ENCODE data around the gene CNBD2. TPM values are rescaled to one million over a fixed set of nuclear protein-coding genes. Genes with fewer than 3 reads are reported as not detected.
"Not testable (repeated sequence)": the region's sequence is repeated elsewhere in the genome, so short reads cannot be mapped to it uniquely, and the experiment has no call there.

Gene CNBD2
- polyA plus RNA-seq, 4 donors = 0.46 to 1.8 (median 0.70) TPM

DNA sequence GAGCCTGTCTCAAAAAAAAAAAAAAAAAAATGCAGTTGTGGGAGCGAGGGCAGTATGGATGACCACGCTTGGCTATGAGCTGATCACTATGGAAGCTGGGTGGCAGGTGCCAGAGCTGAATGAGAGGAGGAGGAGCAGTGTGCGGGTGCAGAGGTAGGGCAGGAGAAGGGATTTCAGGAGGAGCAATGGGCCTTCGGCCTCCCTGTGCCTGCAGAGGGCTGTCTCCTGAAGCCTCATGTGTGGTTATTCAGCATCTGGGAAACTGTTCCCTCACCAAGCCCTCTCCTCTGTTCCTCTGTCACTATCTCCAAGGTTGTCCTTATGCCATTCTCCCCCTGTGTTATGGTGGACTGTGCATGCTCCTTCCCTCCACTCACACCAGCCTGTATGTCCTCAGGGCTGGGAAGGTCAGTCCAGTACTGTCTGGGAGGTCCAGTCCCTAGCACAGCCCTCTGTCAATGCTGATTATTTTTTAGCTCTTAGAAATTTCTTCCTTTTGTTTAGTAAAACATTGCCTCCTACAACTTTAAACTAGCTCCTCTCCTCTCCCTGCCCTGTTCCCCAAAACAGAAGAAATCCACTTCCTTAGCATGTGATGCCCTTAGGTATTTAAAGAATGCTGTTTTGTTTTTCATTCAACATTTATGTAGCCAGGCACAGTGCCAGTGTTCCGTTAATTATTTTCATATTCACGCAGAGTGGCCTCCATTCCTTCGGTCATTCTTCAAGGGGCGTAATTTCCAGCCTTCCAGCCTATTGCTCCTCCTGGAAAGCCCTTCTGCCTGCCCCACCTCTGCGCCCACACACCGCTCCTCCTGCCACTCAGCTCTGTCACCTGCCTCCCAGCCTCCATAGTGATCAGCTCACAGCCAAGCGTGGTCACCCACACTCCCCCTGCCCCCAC is 48.9 kb downstream of the CNBD2 start:
- peak; percentile 65 to 80 (median 75) for DNase-seq (ENCODE audit: low read depth in 4 of 4, low spot score in 3 of 4)

DNA sequence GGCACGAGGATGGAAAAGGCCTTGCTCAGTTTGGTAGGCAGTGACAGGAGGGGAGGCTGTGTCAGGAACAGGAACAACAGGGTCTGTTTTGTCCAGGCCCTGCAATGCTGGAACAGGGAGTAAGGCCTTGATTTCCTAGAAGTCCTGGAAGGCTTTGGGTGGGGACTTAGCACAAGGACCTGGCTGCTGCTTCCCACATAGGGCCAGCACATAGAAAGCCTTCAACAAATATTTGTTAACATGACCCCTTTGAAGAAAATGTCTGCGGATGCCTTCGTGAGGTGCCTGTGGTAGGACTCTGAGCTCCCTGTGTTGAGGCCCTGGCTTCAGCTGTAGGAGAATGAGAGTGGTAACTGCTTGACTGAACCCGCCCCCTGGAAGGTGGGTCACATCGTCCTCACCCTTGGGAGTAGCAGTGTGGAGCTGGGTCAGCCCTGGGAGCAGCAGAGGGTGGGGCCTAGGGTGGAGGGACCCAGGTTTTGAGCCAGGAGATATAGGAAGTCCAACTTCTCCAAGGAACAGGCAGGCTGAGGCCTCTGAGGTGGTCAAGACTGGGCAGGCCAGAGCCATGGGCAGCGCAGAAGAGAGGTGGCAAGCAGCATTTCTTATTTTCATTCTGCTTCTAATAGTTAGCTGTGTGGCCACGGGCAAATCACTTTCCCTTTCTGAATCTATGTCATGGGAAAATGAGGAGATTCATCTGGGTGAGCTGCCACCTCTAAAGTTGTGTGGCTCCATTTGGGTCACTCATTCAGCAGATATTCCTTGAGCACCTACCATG is 50.0 kb downstream of the CNBD2 start:
- no peak for DNase-seq (ENCODE audit: low read depth in 4 of 4, low spot score in 3 of 4)

- DNase-seq (ENCODE audit: low read depth in 4 of 4, low spot score in 3 of 4) = not testable (repeated sequence)
These were observed 57.7 kb downstream of the CNBD2 start for GRCh38 chr20:36026131-36026530.

DNA sequence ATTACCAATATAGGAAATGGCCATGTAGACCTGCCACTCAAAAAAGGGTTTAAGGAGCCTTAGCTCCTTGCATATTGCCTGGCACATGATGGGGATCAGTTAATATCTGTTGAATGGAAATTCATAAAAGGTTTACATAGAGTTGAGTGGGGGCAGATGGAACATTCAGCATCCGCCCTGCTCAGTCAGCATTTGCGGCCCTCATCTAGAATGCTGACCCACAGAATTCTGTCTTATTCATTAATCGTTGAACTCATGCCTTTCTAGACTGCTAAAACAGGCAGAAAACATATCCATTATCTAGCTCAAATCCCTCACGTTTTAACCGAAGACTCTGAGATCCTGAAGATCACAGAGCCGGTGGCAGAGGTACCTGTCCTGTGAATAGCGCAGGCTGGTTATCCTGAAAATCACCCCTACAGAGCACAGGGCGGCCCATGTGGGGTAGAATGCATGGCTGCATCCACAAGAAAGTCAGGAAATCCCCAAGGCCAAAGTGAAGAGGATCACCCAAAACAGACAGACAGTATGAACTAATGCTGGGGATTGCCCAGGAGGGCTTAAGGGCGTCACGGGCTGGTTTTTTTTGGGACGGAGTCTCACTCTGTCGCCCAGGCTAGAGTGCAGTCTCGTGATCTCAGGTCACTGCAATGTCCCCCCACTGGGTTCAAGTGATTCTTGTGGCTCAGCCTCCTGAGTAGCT is 59.9 kb downstream of the CNBD2 start:
- no peak for DNase-seq (ENCODE audit: low read depth in 4 of 4, low spot score in 3 of 4)

DNA sequence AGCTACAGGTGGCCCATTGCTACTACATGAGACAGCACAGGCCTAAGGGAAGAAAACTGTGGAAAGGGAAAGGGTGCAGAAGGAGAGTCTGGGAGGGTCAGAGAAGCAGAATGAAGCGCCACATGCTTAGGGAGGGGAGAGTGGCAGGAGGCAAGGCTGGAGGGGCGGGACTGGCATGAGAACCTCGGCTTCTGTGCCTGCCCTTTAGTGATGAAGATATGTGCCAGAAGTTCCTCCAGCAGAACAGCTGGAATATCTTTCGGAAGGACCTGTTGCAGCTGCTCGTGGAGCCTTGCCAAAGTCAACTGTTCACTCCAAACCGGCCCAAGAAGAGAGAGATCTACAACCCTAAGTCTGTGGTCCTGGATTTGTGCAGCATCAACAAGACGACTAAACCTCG is 61.8 kb downstream of the CNBD2 start:
- DNase-seq (ENCODE audit: low read depth in 4 of 4, low spot score in 3 of 4) = peak; percentile 50 to 61 (median 52)

DNA sequence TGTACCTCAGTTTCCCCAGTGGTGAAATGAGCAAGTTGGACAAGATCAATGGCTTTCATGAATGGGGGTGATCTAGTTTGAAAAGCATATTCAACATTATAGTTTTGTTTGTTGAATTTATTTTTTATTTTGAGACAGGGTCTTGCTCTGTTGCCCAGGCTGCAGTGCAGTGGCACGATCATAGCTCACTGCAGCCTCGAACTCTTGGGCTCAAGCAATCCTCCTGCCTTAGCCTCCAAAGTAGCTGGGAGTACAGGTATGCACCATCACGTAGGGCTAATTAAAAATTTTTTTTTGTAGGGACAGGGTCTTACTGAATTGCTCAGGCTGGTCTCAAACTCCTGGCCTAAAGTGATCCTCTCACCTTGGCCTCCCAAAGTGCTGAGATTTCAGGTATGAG is 63.4 kb downstream of the CNBD2 start:
- DNase-seq (ENCODE audit: low read depth in 4 of 4, low spot score in 3 of 4) = no peak

DNA sequence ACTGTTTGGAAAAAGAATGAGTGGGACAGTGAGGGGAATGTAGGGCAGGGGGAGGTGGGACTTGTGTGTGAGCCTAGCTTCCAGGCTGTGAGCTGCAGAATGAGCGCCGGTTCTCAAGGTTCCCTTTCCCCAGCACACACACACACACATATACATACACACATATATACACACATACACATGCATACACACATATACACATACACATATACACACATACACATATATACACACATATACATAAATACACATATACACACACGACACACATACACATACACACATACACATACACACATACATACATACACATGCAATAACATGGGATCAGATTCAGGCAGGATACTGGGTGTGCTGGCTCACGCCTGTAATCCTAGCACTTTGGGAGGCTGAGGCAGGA is 66.5 kb downstream of the CNBD2 start:
- no peak for DNase-seq (ENCODE audit: low read depth in 4 of 4, low spot score in 3 of 4)

- no peak for DNase-seq (ENCODE audit: low read depth in 4 of 4, low spot score in 3 of 4)
These were observed 67.4 kb downstream of the CNBD2 start for GRCh38 chr20:36035745-36036144.

- DNase-seq (ENCODE audit: low read depth in 4 of 4, low spot score in 3 of 4) = no peak
These were observed 68.3 kb downstream of the CNBD2 start for GRCh38 chr20:36036688-36037087.

DNA sequence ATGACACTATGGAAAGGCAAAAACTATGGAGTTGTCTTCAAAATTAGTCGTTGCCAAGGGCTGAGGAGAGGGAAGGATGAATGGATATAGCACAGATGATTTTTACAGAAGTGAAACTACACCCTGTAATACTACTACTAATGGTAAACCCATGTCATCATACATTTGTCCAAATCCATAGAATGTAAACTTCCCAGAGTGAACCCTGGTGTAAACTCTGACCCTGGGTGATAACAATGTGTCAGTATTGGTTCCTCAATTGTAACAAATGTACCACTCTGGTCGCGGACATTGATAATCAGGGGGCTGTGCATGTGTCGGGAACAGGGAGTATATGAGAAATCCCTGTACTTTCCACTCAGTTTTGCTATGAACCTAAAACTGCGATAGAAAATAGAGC is 72.2 kb downstream of the CNBD2 start:
- no peak for DNase-seq (ENCODE audit: low read depth in 4 of 4, low spot score in 3 of 4)

DNA sequence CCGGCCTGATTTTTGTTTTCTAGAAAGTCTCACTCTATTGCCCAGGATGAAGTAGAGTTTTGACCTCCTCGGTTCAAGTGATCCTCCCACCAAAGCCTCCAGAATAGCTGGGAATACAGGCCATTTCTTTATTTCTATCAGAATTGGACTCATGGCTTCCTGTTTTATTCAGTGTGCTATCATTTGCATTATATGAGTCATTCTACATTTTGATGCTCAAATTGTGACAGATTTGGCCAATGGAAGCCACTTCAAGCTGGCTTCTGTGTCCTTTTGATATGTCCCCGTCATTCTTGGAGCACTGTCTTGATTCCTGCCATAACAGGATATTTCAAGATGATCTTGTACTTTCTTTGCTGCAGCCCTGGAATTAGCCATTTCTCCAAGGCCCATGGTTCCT is 75.1 kb downstream of the CNBD2 start:
- DNase-seq (ENCODE audit: low read depth in 4 of 4, low spot score in 3 of 4) = no peak

GRCh38 chr20:36043892-36044515 is 75.6 kb downstream of the CNBD2 start:
- DNase-seq (ENCODE audit: low read depth in 4 of 4, low spot score in 3 of 4) = no peak

- DNase-seq (ENCODE audit: low read depth in 4 of 4, low spot score in 3 of 4) = no peak
These were observed 77.0 kb downstream of the CNBD2 start for GRCh38 chr20:36045373-36045714.

DNA sequence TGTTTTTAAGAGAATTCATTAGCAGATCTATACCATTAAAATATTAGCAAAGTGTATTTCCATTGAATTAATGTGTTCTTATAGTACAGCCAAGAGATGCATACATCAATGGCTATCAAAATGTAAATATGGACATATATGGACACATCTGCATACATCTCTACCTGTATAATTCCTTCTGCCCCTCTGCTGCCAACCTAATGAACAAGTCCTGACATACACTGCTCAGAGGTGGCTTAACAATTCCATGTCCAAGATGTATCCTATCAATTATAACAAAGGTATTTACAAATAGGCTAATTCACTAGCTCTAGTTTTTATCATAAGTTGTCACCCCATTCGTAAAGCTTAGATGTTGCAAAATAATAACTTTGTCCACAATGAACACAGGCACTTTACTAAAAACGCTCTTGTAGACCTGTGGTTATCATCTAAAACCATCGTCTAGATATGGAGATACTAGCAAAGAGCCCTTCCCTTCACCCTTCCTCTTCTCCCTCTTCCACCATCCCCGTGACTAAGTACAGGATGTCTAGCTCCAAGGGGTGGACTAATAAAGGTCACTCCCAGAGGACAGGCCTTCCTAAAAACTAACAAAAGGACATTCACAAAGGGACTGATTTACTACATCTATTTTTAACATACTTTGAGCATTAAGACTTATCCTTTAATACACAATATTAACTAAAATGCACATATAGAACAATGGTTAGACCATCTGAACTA is 77.8 kb downstream of the CNBD2 start:
- not testable (repeated sequence) for DNase-seq (ENCODE audit: low read depth in 4 of 4, low spot score in 3 of 4)

DNA sequence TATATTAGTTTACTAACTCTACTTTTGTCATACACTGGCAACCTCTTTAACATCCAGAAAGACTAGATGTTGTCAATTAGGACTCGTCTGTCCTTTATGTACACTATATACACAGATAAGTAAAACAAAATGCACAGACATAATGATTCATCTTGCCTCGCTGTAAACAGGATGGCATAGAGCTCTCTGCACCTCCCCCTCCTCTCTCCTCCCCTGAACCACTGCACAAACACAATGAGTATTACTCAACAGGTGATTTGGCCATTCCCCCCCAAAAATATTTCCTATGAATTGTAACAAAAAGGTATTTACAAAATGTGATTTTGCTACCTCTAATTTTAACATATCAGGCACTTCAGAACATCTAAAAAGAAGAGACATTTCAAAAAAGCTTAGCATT is 81.0 kb downstream of the CNBD2 start:
- not testable (repeated sequence) for DNase-seq (ENCODE audit: low read depth in 4 of 4, low spot score in 3 of 4)

DNA sequence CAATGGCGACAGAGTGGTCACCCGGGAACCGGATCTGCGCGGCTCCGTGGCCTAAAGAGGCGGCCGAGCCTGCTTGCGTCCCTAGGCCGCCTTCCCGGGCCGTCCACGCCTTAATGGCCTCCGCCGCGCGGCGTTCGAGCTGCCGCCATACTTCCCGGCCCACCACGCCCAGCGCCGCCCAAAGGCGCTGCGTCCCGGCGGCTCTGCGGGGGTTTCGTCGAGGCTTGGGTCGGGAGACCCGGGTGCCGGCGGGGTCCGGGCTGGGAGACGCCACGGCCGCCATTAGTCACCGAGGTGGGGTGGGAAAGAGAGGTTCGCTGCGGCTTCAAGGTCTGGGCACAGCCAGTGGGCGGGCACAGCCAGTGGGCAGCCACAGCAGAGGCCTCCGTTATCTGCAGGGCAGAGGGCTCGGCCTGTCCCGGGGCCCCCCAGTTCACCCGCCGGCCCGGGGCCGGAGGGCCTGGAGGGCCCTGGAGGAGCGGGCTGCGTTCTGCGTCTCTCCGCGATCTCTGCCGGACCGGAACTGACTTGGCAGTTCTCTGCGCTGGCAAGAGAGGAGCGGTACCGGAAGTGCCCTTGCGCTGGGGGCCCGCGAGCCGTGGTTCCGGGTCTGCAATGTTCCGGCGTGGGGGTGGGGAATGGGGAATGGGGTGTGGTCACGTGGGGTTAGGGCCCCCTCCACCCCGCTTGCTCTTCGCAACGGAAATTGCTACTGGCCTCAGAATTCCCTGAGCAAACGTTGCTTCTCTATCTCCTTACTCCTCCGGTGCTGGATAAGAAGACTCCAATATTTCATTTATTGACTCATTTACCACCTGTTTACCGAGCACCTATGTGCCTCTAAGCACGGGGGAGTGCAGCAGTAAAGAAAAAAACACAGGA is 82.3 kb downstream of the CNBD2 start:
- peak; percentile 72 to 82 (median 76) for DNase-seq (ENCODE audit: low read depth in 4 of 4, low spot score in 3 of 4)

GRCh38 chr20:36051318-36052116 is 83.1 kb downstream of the CNBD2 start:
- DNase-seq (ENCODE audit: low read depth in 4 of 4, low spot score in 3 of 4) = no peak

DNA sequence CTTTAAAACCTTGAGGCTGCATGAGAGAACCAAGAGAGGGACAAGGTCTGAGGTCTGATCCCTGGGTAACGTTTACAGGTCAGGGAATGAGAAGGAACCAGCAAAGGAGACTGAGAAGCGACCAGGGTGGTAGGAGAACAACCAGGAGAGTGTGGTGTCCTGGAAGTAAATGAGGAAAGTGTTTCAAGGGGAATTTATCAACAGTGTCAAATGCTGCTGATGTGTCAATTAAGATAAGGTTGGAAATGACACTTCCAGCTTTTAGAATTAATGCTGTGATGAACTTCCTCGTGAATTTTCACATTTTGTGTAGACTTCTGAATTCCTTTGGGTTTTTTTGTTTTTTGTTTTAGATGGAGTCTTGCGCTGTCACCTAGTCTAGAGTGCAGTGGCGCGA is 83.7 kb downstream of the CNBD2 start:
- DNase-seq (ENCODE audit: low read depth in 4 of 4, low spot score in 3 of 4) = no peak

Data from right renal pelvis (tissue), 4 donors.